ENCODE results near the gene RAB40C. TPM values are rescaled to one million over a fixed set of nuclear protein-coding genes. Genes with fewer than 3 reads are reported as not detected.
A peak's percentile ranks its signal among the peaks of the same experiment; 100 is the strongest.

Gene RAB40C
- total and polyA plus RNA-seq, 2 donors (not counting 1 experiment from before 2014, with no cell fraction given) = 3.2 to 11.6 TPM

GRCh38 chr16:544517-544916, 45.3 kb upstream of the RAB40C start:
- H3K27me3 ChIP-seq (ENCODE audit: control insufficient read depth, insufficient read depth, low read length) = no peaks in the 10 kb centered on the region

GRCh38 chr16:546909-547770, 42.7 kb upstream of the RAB40C start:
- no peaks in the 10 kb centered on the region for H4K20me1 ChIP-seq (ENCODE audit: control insufficient read depth, extremely low read depth, insufficient read depth, low read length)

More at GRCh38 chr16:544517-544916, 45.3 kb upstream of the RAB40C start:
- Histone ChIP-seq H3K27ac (ENCODE audit: insufficient read depth, low read length) (no peak overlapping the region), H3K4me3 (replicated peaks in 1 of 4; ENCODE audit: control extremely low read depth in 1 of 4, insufficient read depth in 1 of 4, low read depth in 3 of 4, low read length in 4 of 4) (no peak overlapping the region), H3K4me2 (ENCODE audit: extremely low read depth, insufficient read depth, low read length) (no peak overlapping the region), H3K4me1 (ENCODE audit: control insufficient read depth, extremely low read depth, insufficient read depth, low read length) (peaks cover under 1% of the 10 kb centered on the region), H3K9me3 (ENCODE audit: control insufficient read depth, insufficient read depth, low read depth, low read length) (no peaks in the 10 kb centered on the region), H3K9ac (ENCODE audit: insufficient read depth, low read length) (no peak overlapping the region), H2AFZ (ENCODE audit: low read length) (no peak overlapping the region), H4K20me1 (ENCODE audit: control insufficient read depth, extremely low read depth, insufficient read depth, low read length) (no peaks in the 10 kb centered on the region), H3K36me3 (ENCODE audit: control insufficient read depth, insufficient read depth, low read length) (peaks cover 17% of the 10 kb centered on the region), H3K79me2 (ENCODE audit: control insufficient read depth, insufficient read depth, low read length) (peaks cover 47% of the 10 kb centered on the region)
- no peak for DNase-seq (ENCODE audit: low read depth in 2 of 2)
- TF ChIP-seq EZH2 (IDR thresholded peaks at IDR 0.05; ENCODE audit: low read length, missing control alignments) (no peak), CTCF (conservative IDR thresholded peaks at IDR 0.05 in 1 of 2, IDR thresholded peaks at IDR 0.05 in 1 of 2; ENCODE audit: low read depth in 1 of 2, low read length in 2 of 2) (no peak)

More at GRCh38 chr16:546909-547770, 42.7 kb upstream of the RAB40C start:
- peaks cover 24% of the 10 kb centered on the region for H3K79me2 ChIP-seq (ENCODE audit: control insufficient read depth, insufficient read depth, low read length)
- no peak overlapping the region for H3K4me3 ChIP-seq (replicated peaks in 1 of 4; ENCODE audit: control extremely low read depth in 1 of 4, insufficient read depth in 1 of 4, low read depth in 3 of 4, low read length in 4 of 4)
- no peak overlapping the region for H3K27ac ChIP-seq (ENCODE audit: insufficient read depth, low read length)
- H3K4me2 ChIP-seq (ENCODE audit: extremely low read depth, insufficient read depth, low read length) = no peak overlapping the region
- peak; percentile 22 to 33 for DNase-seq (ENCODE audit: low read depth in 2 of 2)
- no peaks in the 10 kb centered on the region for H3K9me3 ChIP-seq (ENCODE audit: control insufficient read depth, insufficient read depth, low read depth, low read length)
- no peaks in the 10 kb centered on the region for H3K4me1 ChIP-seq (ENCODE audit: control insufficient read depth, extremely low read depth, insufficient read depth, low read length)
- H3K9ac ChIP-seq (ENCODE audit: insufficient read depth, low read length) = no peak overlapping the region
- no peak for TF ChIP-seq EZH2 (IDR thresholded peaks at IDR 0.05; ENCODE audit: low read length, missing control alignments)
- TF ChIP-seq CTCF (conservative IDR thresholded peaks at IDR 0.05 in 1 of 2, IDR thresholded peaks at IDR 0.05 in 1 of 2; ENCODE audit: low read depth in 1 of 2, low read length in 2 of 2) = peak; percentile 44 to 48
- H3K27me3 ChIP-seq (ENCODE audit: control insufficient read depth, insufficient read depth, low read length) = no peaks in the 10 kb centered on the region
- H2AFZ ChIP-seq (ENCODE audit: low read length) = no peak overlapping the region
- H3K36me3 ChIP-seq (ENCODE audit: control insufficient read depth, insufficient read depth, low read length) = peaks cover 15% of the 10 kb centered on the region

Data from fibroblast of lung (primary cell).